Measurements from ENCODE around the gene SLC25A26.

SLC25A26 gene

DNA sequence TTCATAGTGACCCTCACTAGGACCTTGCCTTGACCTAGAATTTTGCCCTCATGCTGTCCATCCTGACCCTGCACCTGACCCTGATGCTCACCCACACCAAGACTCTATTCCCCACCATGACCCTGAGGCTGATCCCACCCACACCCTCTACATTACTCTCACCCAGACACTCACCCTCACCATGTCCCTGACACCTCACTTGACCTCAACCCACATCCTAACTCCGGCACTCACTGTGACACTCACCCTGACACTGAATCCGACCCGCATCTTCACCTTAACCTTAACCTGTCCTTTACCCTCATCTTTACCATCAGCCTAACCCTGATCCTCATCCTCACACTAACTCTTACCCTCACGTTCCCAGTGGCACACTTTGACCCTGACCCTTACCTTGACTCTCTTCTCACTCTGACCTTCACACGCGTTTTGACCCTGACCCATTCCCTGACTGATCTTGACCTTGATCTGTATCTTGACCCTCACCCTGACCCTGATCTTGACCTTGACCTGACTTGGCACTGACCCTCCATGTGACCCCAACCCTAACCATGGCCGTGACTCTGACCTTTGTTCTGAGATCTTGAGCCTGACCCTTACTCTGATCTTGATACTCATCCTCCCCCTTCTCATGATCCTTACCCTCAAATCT lies 22.2 kb upstream of the SLC25A26 start:
- Histone ChIP-seq H3K4me1 (ENCODE audit: control insufficient read depth, low read length) (no peaks in the 10 kb centered on the region), H3F3A (ENCODE audit: control insufficient read depth, insufficient read depth) (no peaks in the 10 kb centered on the region)
- TF ChIP-seq, protein P1, sequence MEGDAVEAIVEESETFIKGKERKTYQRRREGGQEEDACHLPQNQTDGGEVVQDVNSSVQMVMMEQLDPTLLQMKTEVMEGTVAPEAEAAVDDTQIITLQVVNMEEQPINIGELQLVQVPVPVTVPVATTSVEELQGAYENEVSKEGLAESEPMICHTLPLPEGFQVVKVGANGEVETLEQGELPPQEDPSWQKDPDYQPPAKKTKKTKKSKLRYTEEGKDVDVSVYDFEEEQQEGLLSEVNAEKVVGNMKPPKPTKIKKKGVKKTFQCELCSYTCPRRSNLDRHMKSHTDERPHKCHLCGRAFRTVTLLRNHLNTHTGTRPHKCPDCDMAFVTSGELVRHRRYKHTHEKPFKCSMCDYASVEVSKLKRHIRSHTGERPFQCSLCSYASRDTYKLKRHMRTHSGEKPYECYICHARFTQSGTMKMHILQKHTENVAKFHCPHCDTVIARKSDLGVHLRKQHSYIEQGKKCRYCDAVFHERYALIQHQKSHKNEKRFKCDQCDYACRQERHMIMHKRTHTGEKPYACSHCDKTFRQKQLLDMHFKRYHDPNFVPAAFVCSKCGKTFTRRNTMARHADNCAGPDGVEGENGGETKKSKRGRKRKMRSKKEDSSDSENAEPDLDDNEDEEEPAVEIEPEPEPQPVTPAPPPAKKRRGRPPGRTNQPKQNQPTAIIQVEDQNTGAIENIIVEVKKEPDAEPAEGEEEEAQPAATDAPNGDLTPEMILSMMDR (IDR thresholded peaks at IDR 0.05; ENCODE audit: low read depth, low read length, poor library complexity, severe bottlenecking) = no peak
- no peak for TF ChIP-seq EZH2phosphoT487 (IDR thresholded peaks at IDR 0.05; ENCODE audit: borderline replicate concordance, low read length)

DNA sequence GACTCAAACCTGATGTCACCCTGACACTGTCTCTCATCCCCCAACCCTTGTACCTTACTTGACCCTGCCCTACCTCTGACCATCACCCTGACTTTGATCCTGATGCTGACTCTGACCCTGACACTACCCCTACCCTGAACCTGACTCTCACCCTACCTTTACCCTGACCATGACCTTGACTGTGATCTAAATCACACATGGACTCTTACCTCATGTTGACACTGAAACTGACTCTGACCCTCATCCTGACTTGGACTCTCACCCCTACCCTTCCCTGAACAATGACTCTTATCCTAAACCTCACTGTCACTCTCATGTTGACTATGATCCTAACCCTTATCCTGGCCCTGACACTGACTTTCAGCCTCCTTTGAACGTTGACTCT lies 21.7 kb upstream of the SLC25A26 start:
- no peaks in the 10 kb centered on the region for H4K20me1 ChIP-seq (ENCODE audit: control insufficient read depth, insufficient read depth, low read depth, low read length)
- no peak overlapping the region for H3K4me3 ChIP-seq (ENCODE audit: low read length)
- H3K4me1 ChIP-seq (ENCODE audit: control insufficient read depth, low read length) = no peaks in the 10 kb centered on the region
- H3K27ac ChIP-seq (ENCODE audit: low read depth, low read length) = no peak overlapping the region
- no peaks in the 10 kb centered on the region for H3K9me2 ChIP-seq (replicated peaks; ENCODE audit: control insufficient read depth, low read length)
- H3K4me2 ChIP-seq (ENCODE audit: low read length) = no peak overlapping the region
- no peaks in the 10 kb centered on the region for H3F3A ChIP-seq (ENCODE audit: control insufficient read depth, insufficient read depth)
- TF ChIP-seq, protein P1 (IDR thresholded peaks at IDR 0.05; ENCODE audit: low read depth, low read length, poor library complexity, severe bottlenecking) = no peak
- TF ChIP-seq EZH2phosphoT487 (IDR thresholded peaks at IDR 0.05; ENCODE audit: borderline replicate concordance, low read length) = no peak
- H3K36me3 ChIP-seq (ENCODE audit: control insufficient read depth, low read length) = no peaks in the 10 kb centered on the region
- no peaks in the 10 kb centered on the region for H3K79me2 ChIP-seq (ENCODE audit: control insufficient read depth, low read length)
- H3K9me3 ChIP-seq (ENCODE audit: control insufficient read depth, insufficient read depth, low read length) = no peaks in the 10 kb centered on the region
- H3K27me3 ChIP-seq (ENCODE audit: control insufficient read depth, low read length) = peaks cover 8% of the 10 kb centered on the region; the same call in 1 of the 2 replicates

More for the DNA sequence above, 22.2 kb upstream of the SLC25A26 start:
- H3K9me3 ChIP-seq (ENCODE audit: control insufficient read depth, insufficient read depth, low read length) = no peaks in the 10 kb centered on the region
- H3K9me2 ChIP-seq (replicated peaks; ENCODE audit: control insufficient read depth, low read length) = no peaks in the 10 kb centered on the region
- no peak overlapping the region for H3K4me3 ChIP-seq (ENCODE audit: low read length)
- no peaks in the 10 kb centered on the region for H3K36me3 ChIP-seq (ENCODE audit: control insufficient read depth, low read length)
- no peak overlapping the region for H3K4me2 ChIP-seq (ENCODE audit: low read length)
- H3K27me3 ChIP-seq (ENCODE audit: control insufficient read depth, low read length) = peaks cover 8% of the 10 kb centered on the region; the same call in 1 of the 2 replicates
- no peak overlapping the region for H3K27ac ChIP-seq (ENCODE audit: low read depth, low read length)
- H3K79me2 ChIP-seq (ENCODE audit: control insufficient read depth, low read length) = no peaks in the 10 kb centered on the region
- H4K20me1 ChIP-seq (ENCODE audit: control insufficient read depth, insufficient read depth, low read depth, low read length) = no peaks in the 10 kb centered on the region

DNA sequence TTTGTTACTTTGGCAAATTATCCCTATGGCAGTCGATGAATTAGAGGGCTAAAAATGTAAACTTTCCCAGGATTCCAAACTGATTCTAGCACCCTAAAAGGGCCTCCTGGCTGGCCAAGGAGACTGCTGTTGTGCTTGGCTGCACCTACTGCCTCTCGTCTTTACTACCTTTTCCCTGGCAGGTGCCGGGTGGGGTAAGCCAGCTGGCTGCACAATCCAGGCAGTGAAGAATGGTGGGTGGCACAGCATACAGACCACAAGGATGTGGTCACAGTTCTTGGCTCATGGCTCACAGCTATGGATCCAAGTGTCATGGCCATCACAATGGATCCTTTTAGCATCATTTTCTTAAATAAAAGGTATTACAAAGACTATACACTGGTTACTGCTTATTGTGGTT lies 20.7 kb upstream of the SLC25A26 start:
- Histone ChIP-seq H3K4me3 (ENCODE audit: low read length) (no peak overlapping the region), H3K9me3 (ENCODE audit: control insufficient read depth, insufficient read depth, low read length) (no peaks in the 10 kb centered on the region), H3K27ac (ENCODE audit: low read depth, low read length) (no peak overlapping the region), H3K4me2 (ENCODE audit: low read length) (no peak overlapping the region), H3K36me3 (ENCODE audit: control insufficient read depth, low read length) (no peaks in the 10 kb centered on the region), H3K79me2 (ENCODE audit: control insufficient read depth, low read length) (no peaks in the 10 kb centered on the region), H3K4me1 (ENCODE audit: control insufficient read depth, low read length) (no peaks in the 10 kb centered on the region), H3K9me2 (replicated peaks; ENCODE audit: control insufficient read depth, low read length) (no peaks in the 10 kb centered on the region), H3F3A (ENCODE audit: control insufficient read depth, insufficient read depth) (no peaks in the 10 kb centered on the region), H3K27me3 (ENCODE audit: control insufficient read depth, low read length) (peaks cover 8% of the 10 kb centered on the region; the same call in 1 of the 2 replicates), H4K20me1 (ENCODE audit: control insufficient read depth, insufficient read depth, low read depth, low read length) (no peaks in the 10 kb centered on the region)
- no peak for TF ChIP-seq EZH2phosphoT487 (IDR thresholded peaks at IDR 0.05; ENCODE audit: borderline replicate concordance, low read length)
- TF ChIP-seq, protein P1 (IDR thresholded peaks at IDR 0.05; ENCODE audit: low read depth, low read length, poor library complexity, severe bottlenecking) = no peak
